ENCODE measurements around the gene NAT9. TPM values are rescaled to one million over a fixed set of nuclear protein-coding genes. Genes with fewer than 3 reads are reported as not detected.

The NAT9 gene
- total RNA-seq, 2 donors from 2014 or later: 58.3 to 77.3 TPM

DNA sequence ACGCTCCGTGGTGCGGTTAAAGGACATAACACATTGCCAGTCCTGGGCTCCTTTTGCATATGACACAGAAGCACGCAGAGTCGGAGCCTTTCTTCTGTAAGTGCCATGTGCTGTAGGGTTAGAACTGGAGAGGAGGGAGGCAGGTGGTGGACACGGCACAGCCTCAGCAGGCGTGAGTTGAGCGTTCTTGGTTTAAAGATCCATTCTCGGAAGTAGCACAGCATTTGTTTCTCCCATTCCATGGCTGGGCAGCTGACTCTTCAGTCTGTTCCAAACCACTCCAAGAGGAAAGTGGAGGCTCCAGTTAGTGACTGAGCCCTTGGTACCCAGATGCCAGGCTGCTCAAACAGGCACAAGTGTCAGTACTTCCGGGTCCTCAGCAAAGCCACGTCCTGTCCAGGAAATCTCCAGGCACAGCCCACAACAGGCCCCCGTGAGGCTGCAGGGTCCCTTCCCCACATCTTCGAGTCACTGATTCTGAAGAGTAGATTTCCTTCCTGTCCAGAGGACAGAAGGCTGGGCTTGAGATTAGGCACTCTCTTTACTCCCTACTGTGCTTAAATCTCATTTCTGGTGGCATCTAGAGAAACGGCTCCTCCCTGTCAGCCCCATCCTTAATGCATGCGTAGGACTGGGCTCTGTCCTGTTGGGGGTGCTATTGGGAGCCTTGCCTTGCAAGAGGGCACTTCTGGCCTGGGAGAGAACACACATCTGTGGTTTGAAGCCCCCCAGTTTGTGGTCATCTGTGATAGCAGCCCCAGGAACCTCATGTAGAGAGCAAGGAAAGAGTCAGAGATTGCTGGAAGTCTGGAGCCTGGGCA is 39.6 kb upstream of the NAT9 start:
- Histone ChIP-seq H3K9me3 (ENCODE audit: control insufficient read depth, low read length) (no peaks in the 10 kb centered on the region), H3K27ac (ENCODE audit: low read depth, low read length) (no peak overlapping the region), H3K4me1 (ENCODE audit: control insufficient read depth, insufficient read depth, low read length) (peaks cover 8% of the 10 kb centered on the region), H3K9ac (ENCODE audit: extremely low read depth, low read length, poor library complexity, severe bottlenecking) (no peak overlapping the region), H3K4me3 (ENCODE audit: low read length) (no peak overlapping the region), H3K36me3 (ENCODE audit: control insufficient read depth, insufficient read depth, low read length) (peaks cover 9% of the 10 kb centered on the region), H3K27me3 (ENCODE audit: control insufficient read depth, insufficient read depth, low read length, poor library complexity, severe bottlenecking) (no peaks in the 10 kb centered on the region)
- H3K9me3 Mint-ChIP-seq: no peaks in the 10 kb centered on the region
- 86 to 93% methylated on average over 12 to 15 of the region's 15 CpGs for WGBS, 2 experiments (ENCODE audit: insufficient coverage in 1 of 2, insufficient read length in 1 of 2)
- peak; percentile 92 for DNase-seq
- H3K27me3 Mint-ChIP-seq (ENCODE audit: insufficient read depth): no peaks in the 10 kb centered on the region
- H3K4me3 Mint-ChIP-seq: no peak overlapping the region
- TF ChIP-seq, protein P1, sequence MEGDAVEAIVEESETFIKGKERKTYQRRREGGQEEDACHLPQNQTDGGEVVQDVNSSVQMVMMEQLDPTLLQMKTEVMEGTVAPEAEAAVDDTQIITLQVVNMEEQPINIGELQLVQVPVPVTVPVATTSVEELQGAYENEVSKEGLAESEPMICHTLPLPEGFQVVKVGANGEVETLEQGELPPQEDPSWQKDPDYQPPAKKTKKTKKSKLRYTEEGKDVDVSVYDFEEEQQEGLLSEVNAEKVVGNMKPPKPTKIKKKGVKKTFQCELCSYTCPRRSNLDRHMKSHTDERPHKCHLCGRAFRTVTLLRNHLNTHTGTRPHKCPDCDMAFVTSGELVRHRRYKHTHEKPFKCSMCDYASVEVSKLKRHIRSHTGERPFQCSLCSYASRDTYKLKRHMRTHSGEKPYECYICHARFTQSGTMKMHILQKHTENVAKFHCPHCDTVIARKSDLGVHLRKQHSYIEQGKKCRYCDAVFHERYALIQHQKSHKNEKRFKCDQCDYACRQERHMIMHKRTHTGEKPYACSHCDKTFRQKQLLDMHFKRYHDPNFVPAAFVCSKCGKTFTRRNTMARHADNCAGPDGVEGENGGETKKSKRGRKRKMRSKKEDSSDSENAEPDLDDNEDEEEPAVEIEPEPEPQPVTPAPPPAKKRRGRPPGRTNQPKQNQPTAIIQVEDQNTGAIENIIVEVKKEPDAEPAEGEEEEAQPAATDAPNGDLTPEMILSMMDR (conservative IDR thresholded peaks at IDR 0.05): peak; percentile 77
- peaks cover 8% of the 10 kb centered on the region for H3K4me1 Mint-ChIP-seq
- no peak overlapping the region for H3K27ac Mint-ChIP-seq
- peaks cover 50% of the 10 kb centered on the region for H3K36me3 Mint-ChIP-seq (ENCODE audit: low read depth)

- Mint-ChIP-seq H3K4me3 (no peak overlapping the region), H3K36me3 (ENCODE audit: low read depth) (peaks cover 47% of the 10 kb centered on the region), H3K4me1 (peaks cover 8% of the 10 kb centered on the region), H3K27me3 (ENCODE audit: insufficient read depth) (no peaks in the 10 kb centered on the region), H3K9me3 (no peaks in the 10 kb centered on the region), H3K27ac (no peak overlapping the region)
- H3K27me3 ChIP-seq (ENCODE audit: control insufficient read depth, insufficient read depth, low read length, poor library complexity, severe bottlenecking): no peaks in the 10 kb centered on the region
- H3K36me3 ChIP-seq (ENCODE audit: control insufficient read depth, insufficient read depth, low read length): peaks cover 11% of the 10 kb centered on the region
- H3K9me3 ChIP-seq (ENCODE audit: control insufficient read depth, low read length): no peaks in the 10 kb centered on the region
- no peak overlapping the region for H3K9ac ChIP-seq (ENCODE audit: extremely low read depth, low read length, poor library complexity, severe bottlenecking)
- 95 to 98% methylated on average over 7 of the region's 7 CpGs for WGBS, 2 experiments (ENCODE audit: insufficient coverage in 1 of 2, insufficient read length in 1 of 2)
- DNase-seq: no peak
- H3K27ac ChIP-seq (ENCODE audit: low read depth, low read length): no peak overlapping the region
- H3K4me3 ChIP-seq (ENCODE audit: low read length): no peak overlapping the region
- H3K4me1 ChIP-seq (ENCODE audit: control insufficient read depth, insufficient read depth, low read length): peaks cover 8% of the 10 kb centered on the region
- TF ChIP-seq, protein P1 (conservative IDR thresholded peaks at IDR 0.05): no peak
Measured at GRCh38 chr17:74815067-74815466, 38.9 kb upstream of the NAT9 start.

DNA sequence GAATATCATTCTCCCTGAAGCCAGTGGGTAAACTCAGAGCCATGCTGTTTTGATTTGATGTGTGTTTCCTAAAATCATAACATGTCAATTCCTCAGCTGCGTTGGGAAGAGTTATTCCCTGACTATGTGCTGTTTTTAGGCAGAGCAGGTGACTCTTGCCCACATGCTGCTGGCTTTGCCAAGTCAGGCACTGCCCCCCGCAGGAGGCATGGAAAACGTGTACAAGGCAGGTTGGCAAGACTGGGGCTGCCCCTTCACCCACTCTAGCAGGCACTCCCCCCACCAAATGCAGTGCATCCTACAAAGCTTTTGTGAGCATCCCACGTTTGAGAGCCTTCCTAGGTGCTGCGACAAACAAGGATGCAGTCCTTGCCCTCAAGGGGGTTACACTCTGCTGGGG is 38.3 kb upstream of the NAT9 start:
- H3K27me3 Mint-ChIP-seq (ENCODE audit: insufficient read depth): no peaks in the 10 kb centered on the region
- peaks cover 42% of the 10 kb centered on the region for H3K36me3 Mint-ChIP-seq (ENCODE audit: low read depth)
- no peak overlapping the region for H3K27ac Mint-ChIP-seq

More for the DNA sequence above, 38.3 kb upstream of the NAT9 start:
- Histone ChIP-seq H3K27ac (ENCODE audit: low read depth, low read length) (no peak overlapping the region), H3K27me3 (ENCODE audit: control insufficient read depth, insufficient read depth, low read length, poor library complexity, severe bottlenecking) (no peaks in the 10 kb centered on the region), H3K4me1 (ENCODE audit: control insufficient read depth, insufficient read depth, low read length) (peaks cover 8% of the 10 kb centered on the region), H3K4me3 (ENCODE audit: low read length) (no peak overlapping the region), H3K36me3 (ENCODE audit: control insufficient read depth, insufficient read depth, low read length) (peaks cover 11% of the 10 kb centered on the region), H3K9me3 (ENCODE audit: control insufficient read depth, low read length) (no peaks in the 10 kb centered on the region), H3K9ac (ENCODE audit: extremely low read depth, low read length, poor library complexity, severe bottlenecking) (no peak overlapping the region)
- TF ChIP-seq, protein P1 (conservative IDR thresholded peaks at IDR 0.05): no peak
- Mint-ChIP-seq H3K4me3 (no peak overlapping the region), H3K4me1 (peaks cover 8% of the 10 kb centered on the region), H3K9me3 (no peaks in the 10 kb centered on the region)
- 88 to 91% methylated on average over 4 to 5 of the region's 5 CpGs for WGBS, 2 experiments (ENCODE audit: insufficient coverage in 1 of 2, insufficient read length in 1 of 2)
- DNase-seq: no peak
